Activated CD4-positive, alpha-beta memory T cell treated with anti-CD3 and anti-CD28 coated beads, Interleukin-2, amount 10 ng/mL, durations not matched to agents 7 days and 5 days (primary cell): Measurements from ENCODE around the gene IKZF3. TPM values are rescaled to one million over a fixed set of nuclear protein-coding genes. Genes with fewer than 3 reads are reported as not detected.

ENCODE experiments used
- CTCF ChIA-PET: fragments of 350-600 bp; sonication (Branson Sonifier 250); formaldehyde crosslinking; loops from one replicate; lab custom pipeline; 2021; ENCODE audit warnings: antibody characterized with exemption, inconsistent platforms; lab: Charles Lee
- POLR2A ChIA-PET: fragments of 350-600 bp; sonication (Branson Sonifier 250); formaldehyde crosslinking; loops from one replicate; lab custom pipeline; 2021; ENCODE audit warnings: antibody characterized with exemption; lab: Charles Lee
- DNase-seq: peaks from one replicate; pipeline ENCODE4 v3.0.0-alpha.2; 2020
- H3K27ac Mint-ChIP-seq: one replicate; pipeline ENCODE4 v1.8.0; 2021; ENCODE audit warnings: mild to moderate bottlenecking, mixed read lengths
- H3K27me3 Mint-ChIP-seq: one replicate; pipeline ENCODE4 v1.8.0; 2021; ENCODE audit warnings: mixed read lengths
- H3K36me3 Mint-ChIP-seq: one replicate; pipeline ENCODE4 v1.8.0; 2021; ENCODE audit warnings: low read depth, mixed read lengths
- H3K4me1 Mint-ChIP-seq: one replicate; pipeline ENCODE4 v1.8.0; 2021; ENCODE audit warnings: mixed read lengths
- H3K4me3 Mint-ChIP-seq: one replicate; pipeline ENCODE4 v1.8.0; 2021; ENCODE audit warnings: mild to moderate bottlenecking, mixed read lengths
- H3K9me3 Mint-ChIP-seq: one replicate; pipeline ENCODE4 v1.8.0; 2021; ENCODE audit warnings: mixed read lengths
- total RNA-seq, 2 experiments: library from RNA; stranded (reverse); gene quantifications; one replicate each; pipeline ENCODE4 v1.2.3, GENCODE V29; 2021

IKZF3 gene
- total RNA-seq, 2 experiments from 2014 or later: 37.9 to 38.2 TPM

DNA sequence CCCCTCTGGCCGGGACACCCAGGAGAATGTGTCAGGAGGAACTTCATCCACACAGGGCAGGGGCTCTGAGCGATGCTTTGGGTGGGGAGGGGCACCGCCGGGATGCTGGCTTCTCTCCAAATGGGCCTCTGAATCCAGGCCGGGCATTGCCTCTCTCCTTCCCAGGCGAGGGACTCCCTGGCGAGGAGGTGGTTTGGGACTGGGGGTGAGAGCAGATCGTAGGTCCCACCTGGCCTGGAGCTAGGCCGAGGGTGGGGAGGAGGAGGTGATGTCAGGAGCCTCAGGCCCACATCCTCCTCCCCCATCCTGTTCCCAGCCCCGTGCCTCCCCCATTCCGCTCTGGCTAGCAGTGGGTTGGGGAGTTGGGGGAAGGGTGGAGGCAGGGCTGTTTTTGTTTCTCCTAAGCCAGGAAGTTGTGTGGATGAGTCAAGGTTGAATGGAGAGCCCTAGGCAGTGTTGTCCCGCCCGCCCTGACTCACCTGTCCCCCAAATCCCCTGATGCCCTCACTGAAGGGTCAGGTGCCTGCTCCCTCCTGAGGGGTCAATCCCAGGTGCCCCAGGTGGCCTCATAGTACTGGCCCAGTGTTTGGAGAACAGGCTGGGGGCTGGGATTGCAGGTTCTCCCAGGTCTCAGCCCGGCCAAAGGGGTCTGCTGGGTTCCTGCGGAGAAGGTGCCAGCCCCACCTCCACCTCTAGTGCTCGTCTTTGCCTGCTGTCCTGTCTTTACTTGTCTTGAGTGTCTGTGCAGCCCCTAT is 123.6 kb downstream of the IKZF3 start:
- peaks cover 16% of the 10 kb centered on the region for H3K27me3 Mint-ChIP-seq
- CTCF ChIA-PET: no interaction called here
- H3K4me3 Mint-ChIP-seq: no peak overlapping the region
- POLR2A ChIA-PET: interaction anchor here (1.8 kb wide), 1 partner anchor 10 kb away, joined by 6 read pairs; the partner anchor contains the start of gene MIEN1
- no peaks in the 10 kb centered on the region for H3K9me3 Mint-ChIP-seq
- peaks cover 24% of the 10 kb centered on the region for H3K4me1 Mint-ChIP-seq
- H3K27ac Mint-ChIP-seq: no peak overlapping the region
- H3K36me3 Mint-ChIP-seq: no peaks in the 10 kb centered on the region
- DNase-seq: no peak

DNA sequence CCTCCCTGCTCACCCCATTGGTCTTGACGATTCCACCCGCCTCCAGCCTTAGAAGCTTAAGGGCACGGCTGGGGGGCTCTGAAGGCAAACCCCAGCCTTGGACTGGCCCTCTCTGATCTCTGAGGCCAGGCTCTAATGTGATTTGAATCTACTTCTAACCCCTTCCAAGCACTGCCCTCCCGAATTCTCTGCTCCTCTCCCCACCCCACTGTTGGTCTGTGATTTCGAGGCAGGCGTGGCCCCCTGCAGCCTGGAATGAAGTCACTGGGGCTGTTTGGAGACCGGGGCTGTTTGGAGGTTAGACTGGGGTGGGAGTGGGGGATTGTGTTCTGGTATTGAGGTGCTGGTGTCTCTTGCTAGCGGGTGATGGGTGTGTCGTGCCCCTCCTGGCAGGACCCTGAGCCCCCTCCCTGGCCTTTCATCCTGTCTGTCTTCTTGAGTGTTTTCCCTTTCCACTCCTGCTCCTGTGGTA is 124.2 kb downstream of the IKZF3 start:
- CTCF ChIA-PET: no interaction called here
- H3K27ac Mint-ChIP-seq: no peak overlapping the region
- no peak for DNase-seq
- H3K4me3 Mint-ChIP-seq: no peak overlapping the region
- H3K9me3 Mint-ChIP-seq: no peaks in the 10 kb centered on the region
- H3K36me3 Mint-ChIP-seq: no peaks in the 10 kb centered on the region
- H3K4me1 Mint-ChIP-seq: peaks cover 24% of the 10 kb centered on the region
- POLR2A ChIA-PET: interaction anchor here (1.8 kb wide), 1 partner anchor 10 kb away, joined by 6 read pairs; the partner anchor contains the start of gene MIEN1
- H3K27me3 Mint-ChIP-seq: peaks cover 17% of the 10 kb centered on the region

DNA sequence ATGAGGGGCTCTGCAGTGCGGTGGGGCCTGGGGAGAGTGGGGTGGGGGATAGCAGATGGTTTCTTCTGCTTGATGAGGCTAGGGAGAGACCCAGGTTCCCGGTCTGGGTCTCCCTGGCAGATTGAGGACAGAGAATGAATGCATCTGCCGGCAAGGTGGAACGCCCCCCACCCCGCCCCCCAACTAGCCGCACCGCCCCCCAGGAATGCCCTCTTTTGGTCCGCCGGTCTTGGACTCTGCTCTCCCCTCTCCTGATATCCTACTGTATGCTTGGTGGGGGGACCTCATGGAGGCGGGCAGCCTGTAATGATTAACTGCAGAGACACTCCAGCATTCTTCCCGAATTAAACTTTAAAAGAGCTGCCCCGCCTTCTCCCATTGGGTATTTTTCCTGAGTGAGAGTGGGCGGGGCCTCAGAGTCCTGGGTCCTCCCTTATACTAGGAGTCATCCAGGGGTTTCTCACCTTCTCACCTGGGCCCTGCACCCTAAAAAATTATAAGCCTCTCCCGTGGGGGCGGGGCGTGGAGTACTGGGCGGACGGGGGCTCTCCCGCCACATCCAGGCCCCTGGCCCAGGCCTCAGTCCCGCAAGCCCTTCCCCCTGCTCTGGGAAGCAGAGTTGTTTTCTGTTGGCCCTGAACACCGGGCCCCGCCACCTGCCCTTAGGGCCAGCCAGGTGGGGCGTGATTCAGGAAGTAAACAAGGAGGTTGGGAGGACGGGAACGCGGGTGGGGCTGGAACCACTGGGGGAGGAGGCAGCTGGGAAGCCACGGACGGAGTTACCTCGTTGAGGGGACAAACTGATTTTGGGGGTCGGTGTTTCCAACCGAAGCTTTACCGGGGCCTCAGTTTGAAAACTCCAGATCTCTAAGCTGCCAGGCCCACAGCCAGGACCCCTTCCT is 124.9 kb downstream of the IKZF3 start:
- CTCF ChIA-PET: interaction anchor here (0.6 kb wide), 1 partner anchor 9 kb away, joined by 3 read pairs; the partner anchor contains the start of gene MIEN1
- POLR2A ChIA-PET: interaction anchor here (1.8 kb wide), 1 partner anchor 9 kb away, joined by 6 read pairs; the partner anchor contains the start of gene MIEN1
- peaks cover 24% of the 10 kb centered on the region for H3K4me1 Mint-ChIP-seq
- no peaks in the 10 kb centered on the region for H3K9me3 Mint-ChIP-seq
- no peaks in the 10 kb centered on the region for H3K36me3 Mint-ChIP-seq
- no peak overlapping the region for H3K4me3 Mint-ChIP-seq
- no peak for DNase-seq
- peaks cover 17% of the 10 kb centered on the region for H3K27me3 Mint-ChIP-seq
- H3K27ac Mint-ChIP-seq: no peak overlapping the region

DNA sequence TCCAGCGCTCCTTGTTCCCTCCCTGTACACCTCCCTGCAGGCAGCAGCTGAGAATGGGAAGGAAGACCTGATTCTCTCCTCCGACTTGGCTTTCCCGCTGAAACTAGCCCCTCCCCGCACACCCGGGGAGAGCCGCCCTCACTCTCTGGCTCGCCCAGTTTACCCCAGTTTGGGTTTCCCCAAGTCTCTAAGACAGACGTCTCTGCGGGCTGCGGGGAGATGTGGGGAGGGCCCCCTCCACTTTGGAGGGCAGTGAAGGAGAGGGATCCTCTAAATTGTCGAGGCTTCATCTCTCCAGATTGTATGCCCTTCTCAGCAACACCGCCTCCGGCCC is 125.6 kb downstream of the IKZF3 start:
- peak; percentile 40 for DNase-seq
- ChIA-PET CTCF (interaction anchor here (0.6 kb wide), 1 partner anchor 8 kb away, joined by 3 read pairs; the partner anchor contains the start of gene MIEN1), POLR2A (no interaction called here)
- Mint-ChIP-seq H3K9me3 (no peaks in the 10 kb centered on the region), H3K27ac (no peak overlapping the region), H3K27me3 (peaks cover 17% of the 10 kb centered on the region), H3K4me3 (peak overlapping the region; percentile 32), H3K4me1 (peaks cover 24% of the 10 kb centered on the region), H3K36me3 (no peaks in the 10 kb centered on the region)

DNA sequence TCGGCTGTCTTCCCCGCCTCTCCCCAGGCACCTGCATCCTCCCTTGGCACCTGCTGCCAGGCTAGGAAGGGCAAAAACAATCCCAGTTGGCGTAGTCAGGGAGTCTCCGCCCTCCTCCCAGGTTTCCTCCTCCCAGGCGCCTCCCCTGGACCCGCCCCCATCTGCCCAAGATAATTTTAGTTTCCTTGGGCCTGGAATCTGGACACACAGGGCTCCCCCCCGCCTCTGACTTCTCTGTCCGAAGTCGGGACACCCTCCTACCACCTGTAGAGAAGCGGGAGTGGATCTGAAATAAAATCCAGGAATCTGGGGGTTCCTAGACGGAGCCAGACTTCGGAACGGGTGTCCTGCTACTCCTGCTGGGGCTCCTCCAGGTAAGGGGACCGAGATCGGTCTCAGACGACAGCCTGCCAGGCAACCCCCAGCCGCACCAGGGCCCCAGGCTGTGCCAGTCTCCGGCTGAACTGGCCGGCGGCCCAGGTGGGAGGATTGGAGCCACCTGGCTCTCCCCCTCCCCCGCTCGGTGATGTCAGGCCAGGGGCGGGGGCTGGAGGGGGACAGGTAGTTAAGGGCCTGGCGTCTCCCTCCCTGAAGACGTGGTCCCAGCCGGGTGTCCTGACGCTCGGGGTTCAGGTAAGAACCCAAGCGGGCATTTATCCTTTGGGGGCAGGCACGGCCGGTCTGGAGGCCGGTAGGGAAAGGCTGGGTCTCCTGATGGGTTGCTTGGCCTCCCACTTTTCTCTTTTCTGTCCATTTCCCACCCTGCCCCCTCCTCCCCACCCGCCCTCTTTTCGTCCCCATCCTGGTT is 126.1 kb downstream of the IKZF3 start, which contains the start of gene GRB7:
Gene GRB7 (plus strand): TSS at position 179 of the 808 bp plus-strand sequence. CDS start 4,364 bp downstream, outside the sequence.
- no peak within 1 kb of the TSS for H3K27ac Mint-ChIP-seq

DNA sequence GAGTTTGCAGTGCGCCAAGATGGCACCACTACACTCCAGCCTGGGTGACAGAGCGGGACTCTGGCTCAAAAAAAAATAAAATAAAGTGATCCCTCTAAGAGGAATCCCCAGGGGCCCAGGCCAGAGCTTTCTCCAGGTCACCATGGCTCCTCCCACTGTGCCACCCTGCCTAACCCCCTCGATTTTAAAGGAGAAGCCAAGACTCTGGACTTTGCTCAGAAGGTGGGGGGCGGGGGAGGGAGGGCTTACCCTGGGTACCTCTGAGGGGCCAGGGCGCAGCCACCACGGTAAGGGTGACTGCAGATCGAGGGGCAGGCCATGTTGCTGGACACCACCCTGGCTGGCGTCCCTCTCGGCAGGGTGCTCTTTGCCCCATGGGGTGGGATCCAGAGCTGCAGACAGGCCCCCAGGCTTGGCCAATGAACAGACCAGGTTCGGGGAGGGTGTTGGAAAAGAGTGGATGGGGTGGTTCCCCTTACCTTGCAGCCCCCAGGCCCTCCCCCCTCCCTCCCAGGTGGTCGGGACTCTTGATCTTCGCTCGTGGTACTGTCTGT is 126.8 kb downstream of the IKZF3 start:
- Mint-ChIP-seq H3K4me3 (no peak overlapping the region), H3K4me1 (peaks cover 24% of the 10 kb centered on the region), H3K27ac (no peak overlapping the region), H3K36me3 (no peaks in the 10 kb centered on the region), H3K27me3 (peaks cover 22% of the 10 kb centered on the region), H3K9me3 (no peaks in the 10 kb centered on the region)
- POLR2A ChIA-PET: interaction anchor here (0.6 to 1.1 kb wide), 2 partner anchors 16 to 400 kb away, joined by 3 to 4 read pairs; no protein-coding TSS in a partner anchor
- CTCF ChIA-PET: interaction anchor here (0.7 kb wide), 1 partner anchor 58 kb away, joined by 3 read pairs; no protein-coding TSS in a partner anchor
- DNase-seq: no peak

More for the DNA sequence above, 126.1 kb downstream of the IKZF3 start, which contains the start of gene GRB7:
- peaks cover 19% of the 10 kb centered on the region for H3K27me3 Mint-ChIP-seq
- ChIA-PET POLR2A (interaction anchor here (0.6 kb wide), 1 partner anchor 399 kb away, joined by 4 read pairs; no protein-coding TSS in a partner anchor), CTCF (no interaction called here)
- no peak for DNase-seq
- peaks cover 24% of the 10 kb centered on the region for H3K4me1 Mint-ChIP-seq
- H3K36me3 Mint-ChIP-seq: no peaks in the 10 kb centered on the region
- H3K4me3 Mint-ChIP-seq: peak within 1 kb of the TSS; percentile 32
- no peaks in the 10 kb centered on the region for H3K9me3 Mint-ChIP-seq

DNA sequence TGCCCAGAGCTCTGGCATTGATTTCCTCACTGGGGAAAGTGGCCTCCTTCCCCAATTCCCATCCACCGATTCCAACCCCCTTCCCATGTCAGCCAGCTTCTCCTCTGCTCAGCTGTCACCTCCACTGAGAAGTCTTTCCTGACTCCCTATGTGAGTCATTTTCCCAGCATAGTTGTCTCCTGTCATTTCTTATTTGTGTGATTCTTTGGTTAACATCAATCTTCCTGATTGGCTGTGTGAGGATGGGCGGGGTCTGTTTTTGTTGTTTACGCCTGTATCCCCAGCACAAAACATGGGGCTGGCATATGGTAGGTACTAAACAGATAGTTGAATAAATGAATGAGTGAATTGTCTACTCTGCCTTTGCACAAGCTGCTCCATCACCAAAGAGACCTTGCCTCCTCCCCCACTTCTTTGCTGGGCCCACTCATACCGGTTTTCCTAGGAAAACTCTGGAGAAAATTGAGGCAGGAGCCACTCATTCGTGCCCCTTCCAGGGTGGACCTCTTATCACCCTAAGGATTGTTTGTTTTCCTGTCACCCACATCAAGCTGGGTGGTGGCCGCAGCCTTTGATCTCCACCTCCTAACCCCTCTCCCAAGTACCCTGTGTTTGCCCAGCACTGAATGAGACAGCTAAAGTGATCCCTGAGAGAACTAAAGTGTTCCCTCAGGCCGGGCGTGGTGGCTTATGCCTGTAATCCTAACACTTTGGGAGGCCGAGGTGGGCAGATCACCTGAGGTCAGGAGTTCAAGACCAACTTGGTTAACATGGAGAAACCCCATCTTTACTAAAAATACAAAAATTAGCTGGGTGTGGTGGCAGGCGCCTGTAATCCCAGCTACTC is 127.6 kb downstream of the IKZF3 start:
- Mint-ChIP-seq H3K4me1 (peaks cover 24% of the 10 kb centered on the region), H3K27ac (no peak overlapping the region), H3K36me3 (no peaks in the 10 kb centered on the region), H3K9me3 (no peaks in the 10 kb centered on the region), H3K27me3 (peaks cover 22% of the 10 kb centered on the region), H3K4me3 (no peak overlapping the region)
- DNase-seq: no peak
- ChIA-PET POLR2A (interaction anchor here (1.1 kb wide), 1 partner anchor 17 kb away, joined by 3 read pairs; no protein-coding TSS in a partner anchor), CTCF (interaction anchor here (0.7 kb wide), 1 partner anchor 57 kb away, joined by 3 read pairs; no protein-coding TSS in a partner anchor)

DNA sequence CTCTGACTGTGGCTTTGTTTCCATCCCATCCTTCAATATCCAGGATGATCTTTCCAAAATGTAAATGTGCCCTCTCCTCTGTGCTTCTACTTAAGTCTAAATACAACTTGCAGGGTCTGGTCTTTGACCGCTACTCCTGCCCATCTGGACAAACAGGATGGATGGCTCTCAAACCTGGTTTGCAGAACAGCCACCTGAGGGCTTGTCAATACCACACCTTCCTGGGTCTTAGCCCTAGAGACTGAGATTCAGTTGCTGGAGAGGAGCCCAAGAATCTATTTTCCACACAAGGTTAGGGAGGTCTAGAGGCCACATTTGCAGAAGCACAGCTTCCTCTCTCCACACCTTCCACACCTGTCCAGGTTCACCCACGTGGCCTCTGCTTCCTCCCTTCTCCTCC is 128.2 kb downstream of the IKZF3 start:
- CTCF ChIA-PET: no interaction called here
- POLR2A ChIA-PET: no interaction called here
- Mint-ChIP-seq H3K4me3 (no peak overlapping the region), H3K4me1 (peaks cover 22% of the 10 kb centered on the region), H3K27me3 (peaks cover 22% of the 10 kb centered on the region), H3K36me3 (no peaks in the 10 kb centered on the region), H3K9me3 (no peaks in the 10 kb centered on the region), H3K27ac (no peak overlapping the region)
- no peak for DNase-seq

DNA sequence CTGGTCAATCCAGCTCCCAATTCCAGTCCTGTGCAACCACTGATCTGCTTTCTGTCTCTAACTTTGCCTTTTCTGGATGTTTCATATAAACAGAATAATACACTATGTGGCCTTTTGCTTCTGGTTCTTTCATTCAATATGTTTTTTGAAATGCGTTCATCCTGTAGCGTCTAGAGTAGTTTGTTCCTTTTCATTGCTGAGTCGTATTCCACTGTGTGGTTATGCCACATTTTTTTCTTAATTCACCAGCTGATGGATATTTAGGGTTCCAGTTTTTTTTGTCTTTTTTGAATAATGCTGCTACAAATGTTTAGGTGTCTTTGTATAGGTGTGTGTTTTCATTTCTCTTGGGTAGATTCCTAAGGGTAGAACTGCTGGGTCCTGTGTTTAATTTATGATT is 131.5 kb downstream of the IKZF3 start:
- no peak for DNase-seq
- Mint-ChIP-seq H3K4me1 (peaks cover 19% of the 10 kb centered on the region), H3K27ac (no peak overlapping the region), H3K9me3 (no peaks in the 10 kb centered on the region), H3K36me3 (peaks cover 11% of the 10 kb centered on the region), H3K27me3 (peaks cover 16% of the 10 kb centered on the region), H3K4me3 (peak overlapping the region; percentile 32)
- CTCF ChIA-PET: interaction anchor here (1.4 kb wide), 1 partner anchor 21 kb away, joined by 8 read pairs; no protein-coding TSS in a partner anchor
- POLR2A ChIA-PET: no interaction called here

DNA sequence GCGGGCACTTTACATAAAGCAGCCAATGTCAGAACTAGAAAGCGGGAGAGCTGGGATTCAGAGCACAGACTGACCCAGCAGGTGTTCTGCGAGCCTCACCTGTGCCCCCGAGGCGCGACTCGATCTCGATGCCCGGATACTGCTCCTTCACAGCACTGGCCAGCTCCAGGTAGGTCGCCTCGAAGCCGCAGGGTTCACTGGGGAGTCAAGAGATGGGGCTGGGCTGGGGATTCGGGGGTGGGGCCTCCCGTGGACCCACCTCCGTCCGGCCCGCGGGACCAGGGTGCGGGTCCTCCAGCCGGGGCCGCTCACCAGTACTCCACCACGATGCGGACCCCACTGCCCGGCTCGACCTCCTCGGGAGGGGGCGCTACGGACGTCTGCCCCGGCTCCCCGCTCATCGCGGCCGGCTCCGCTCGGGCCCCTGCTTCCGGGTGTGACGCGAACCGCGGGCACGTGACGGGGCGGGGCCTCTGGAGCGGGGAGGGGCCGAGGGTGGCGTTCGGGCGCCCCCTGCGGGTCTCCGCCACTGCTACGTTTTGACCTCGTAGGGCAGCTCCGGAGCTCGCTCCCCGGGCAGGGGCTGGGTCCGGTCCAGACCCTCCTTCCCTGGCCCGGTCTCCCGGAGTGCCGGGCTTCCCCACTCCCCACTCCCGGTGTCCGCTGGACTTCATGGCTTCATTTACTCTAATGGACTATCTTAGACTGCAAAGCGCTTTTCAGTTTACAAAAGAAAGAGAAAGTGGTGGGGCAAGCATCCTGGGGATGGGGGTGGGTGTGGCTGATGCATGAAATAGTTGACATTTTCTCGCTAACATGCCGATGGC is 133.8 kb downstream of the IKZF3 start, which contains the start of gene MIEN1:
Gene MIEN1 (minus strand): TSS at position 438 of the 827 bp plus-strand sequence. CDS start 37 bp downstream, at position 401.
- H3K9me3 Mint-ChIP-seq: no peaks in the 10 kb centered on the region
- peak; percentile 95 for DNase-seq
- H3K27me3 Mint-ChIP-seq: peaks cover 5% of the 10 kb centered on the region
- ChIA-PET POLR2A (interaction anchor here (0.6 to 3.7 kb wide), 37 partner anchors 10 to 339 kb away, joined by 3 to 32 read pairs (median 4); partner anchors contain the start of genes CDK12, ERBB2, MED1 and PGAP3), CTCF (interaction anchor here (0.6 to 3.6 kb wide), 38 partner anchors 8 to 249 kb away, joined by 3 to 37 read pairs (median 5); partner anchors contain the start of gene PNMT)
- peak within 1 kb of the TSS; percentile 83 for H3K27ac Mint-ChIP-seq
- peak within 1 kb of the TSS; percentile 88 for H3K4me3 Mint-ChIP-seq
- peaks cover 19% of the 10 kb centered on the region for H3K4me1 Mint-ChIP-seq
- H3K36me3 Mint-ChIP-seq: peaks cover 11% of the 10 kb centered on the region
